Upper lobe of left lung (tissue), 4 donors: ENCODE data around the gene RESP18.

Experiments used
- CTCF ChIP-seq, 6 experiments: fragments of 450-650 bp in 4 of 6; fragments of 200-600 bp in 2 of 6; sonication (generic) in 2 of 6; IDR thresholded peaks; one replicate each; pipeline ENCODE4 v1.5.1; 2016 to 2019; ENCODE audit warnings: antibody characterized with exemption in 6 of 6
- POLR2A ChIP-seq, 4 donors: fragments of 450-650 bp; IDR thresholded peaks; one replicate each; pipeline ENCODE4 v1.5.1; 2016 to 2017; ENCODE audit warnings: antibody characterized with exemption in 4 of 4, mild to moderate bottlenecking in 2 of 4
- POLR2AphosphoS5 ChIP-seq, 2 donors: sonication (generic); formaldehyde crosslinking; IDR thresholded peaks; one replicate each; pipeline ENCODE4 v1.5.1; 2017; ENCODE audit warnings: antibody characterized with exemption in 2 of 2

DNA sequence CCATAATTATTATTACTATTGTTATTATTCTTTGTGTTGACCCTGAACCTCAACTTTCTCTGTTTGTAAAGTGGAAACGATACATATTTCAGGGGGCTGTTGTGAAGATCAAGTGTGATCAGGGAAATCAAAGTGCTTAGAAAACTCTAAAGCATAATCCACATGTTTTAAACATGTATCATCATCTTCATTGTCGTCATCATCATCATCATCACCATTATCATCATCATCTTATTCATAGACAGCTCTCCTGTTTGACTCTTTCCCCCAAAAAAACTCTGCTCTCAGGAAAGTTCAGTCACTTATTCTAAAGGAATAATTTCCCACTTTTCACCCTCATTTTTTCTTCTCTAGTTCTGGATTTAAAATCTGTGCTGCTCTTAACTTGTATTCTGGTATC, 28.3 kb downstream of the RESP18 start:
- TF ChIP-seq CTCF (IDR thresholded peaks at IDR 0.05), result no peak
- no peak for TF ChIP-seq POLR2A (IDR thresholded peaks at IDR 0.05)
- no peak for TF ChIP-seq POLR2AphosphoS5 (IDR thresholded peaks at IDR 0.05)
